Glutamatergic neuron (in vitro differentiated cells): ENCODE measurements around the gene ZFAND3. TPM values are rescaled to one million over a fixed set of nuclear protein-coding genes. Genes with fewer than 3 reads are reported as not detected.

Source experiments
- DNase-seq: peaks from one replicate; pipeline ENCODE4 v3.0.0; 2022
- H3K27ac Mint-ChIP-seq: one replicate; pipeline ENCODE4 v1.8.0; 2020; ENCODE audit warnings: mild to moderate bottlenecking, mixed read lengths, inconsistent platforms; ENCODE audit not compliant: unreplicated experiment
- H3K27me3 Mint-ChIP-seq: one replicate; pipeline ENCODE4 v1.8.0; 2020; ENCODE audit warnings: mild to moderate bottlenecking, moderate library complexity, mixed read lengths, inconsistent platforms; ENCODE audit not compliant: unreplicated experiment
- H3K36me3 Mint-ChIP-seq: one replicate; pipeline ENCODE4 v1.8.0; 2020; ENCODE audit warnings: mild to moderate bottlenecking, mixed read lengths, inconsistent platforms; ENCODE audit not compliant: unreplicated experiment
- H3K4me1 Mint-ChIP-seq: one replicate; pipeline ENCODE4 v1.8.0; 2020; ENCODE audit warnings: mild to moderate bottlenecking, low read depth, mixed read lengths, inconsistent platforms; ENCODE audit not compliant: unreplicated experiment
- H3K4me3 Mint-ChIP-seq: one replicate; pipeline ENCODE4 v1.8.0; 2020; ENCODE audit warnings: mild to moderate bottlenecking, mixed read lengths, inconsistent platforms; ENCODE audit not compliant: unreplicated experiment
- H3K9me3 Mint-ChIP-seq: one replicate; pipeline ENCODE4 v1.8.0; 2020; ENCODE audit warnings: mild to moderate bottlenecking, moderate library complexity, mixed read lengths, inconsistent platforms; ENCODE audit not compliant: unreplicated experiment
- CTCF ChIP-seq: fragments of 200-600 bp; sonication (generic); IDR thresholded peaks from one replicate; pipeline ENCODE4 v1.5.0; 2021; ENCODE audit not compliant: partially characterized antibody, unreplicated experiment
- total RNA-seq: library from RNA; stranded (reverse); fragmentation: NEBNext Ultra II Directional; extraction: Animal tissue kit (Norgen Biotek cat#: 25700); gene quantifications from one replicate; pipeline ENCODE4 v1.2.1, GENCODE V29; 2021; ENCODE audit not compliant: unreplicated experiment

Gene ZFAND3
- total RNA-seq, 1 donor from 2014 or later = 115 TPM

- DNase-seq = no peak
- peaks cover 19% of the 10 kb centered on the region for H3K9me3 Mint-ChIP-seq
- peaks cover 51% of the 10 kb centered on the region for H3K4me1 Mint-ChIP-seq
- H3K36me3 Mint-ChIP-seq = no peaks in the 10 kb centered on the region
- H3K27me3 Mint-ChIP-seq = peaks cover 10% of the 10 kb centered on the region
- H3K27ac Mint-ChIP-seq = peak overlapping the region; percentile 38
- no peak overlapping the region for H3K4me3 Mint-ChIP-seq
- no peak for TF ChIP-seq CTCF
Measured at GRCh38 chr6:38193051-38193450, 373.5 kb downstream of the ZFAND3 start.

GRCh38 chr6:38193481-38194281 lies 374.2 kb downstream of the ZFAND3 start:
- H3K27ac Mint-ChIP-seq = peak overlapping the region; percentile 38
- no peak for TF ChIP-seq CTCF
- peak overlapping the region; percentile 22 for H3K4me3 Mint-ChIP-seq
- no peak for DNase-seq
- no peaks in the 10 kb centered on the region for H3K36me3 Mint-ChIP-seq
- H3K27me3 Mint-ChIP-seq = peaks cover 7% of the 10 kb centered on the region
- H3K9me3 Mint-ChIP-seq = peaks cover 16% of the 10 kb centered on the region
- peaks cover 44% of the 10 kb centered on the region for H3K4me1 Mint-ChIP-seq

GRCh38 chr6:38194282-38194572 lies 374.7 kb downstream of the ZFAND3 start:
- Mint-ChIP-seq H3K4me1 (peaks cover 39% of the 10 kb centered on the region), H3K36me3 (peaks cover under 1% of the 10 kb centered on the region), H3K27me3 (peaks cover 5% of the 10 kb centered on the region), H3K27ac (peak overlapping the region; percentile 38), H3K9me3 (peaks cover 14% of the 10 kb centered on the region), H3K4me3 (no peak overlapping the region)
- TF ChIP-seq CTCF = no peak
- DNase-seq = no peak

- H3K27me3 Mint-ChIP-seq = peaks cover 4% of the 10 kb centered on the region
Measured at GRCh38 chr6:38194589-38194988, 375.1 kb downstream of the ZFAND3 start.

More at GRCh38 chr6:38194589-38194988, 375.1 kb downstream of the ZFAND3 start:
- Mint-ChIP-seq H3K4me3 (no peak overlapping the region), H3K4me1 (peaks cover 36% of the 10 kb centered on the region), H3K9me3 (peaks cover 13% of the 10 kb centered on the region), H3K27ac (no peak overlapping the region), H3K36me3 (peaks cover 4% of the 10 kb centered on the region)
- no peak for TF ChIP-seq CTCF
- no peak for DNase-seq
